ENCODE results near the gene UNC5B.

The UNC5B gene

DNA sequence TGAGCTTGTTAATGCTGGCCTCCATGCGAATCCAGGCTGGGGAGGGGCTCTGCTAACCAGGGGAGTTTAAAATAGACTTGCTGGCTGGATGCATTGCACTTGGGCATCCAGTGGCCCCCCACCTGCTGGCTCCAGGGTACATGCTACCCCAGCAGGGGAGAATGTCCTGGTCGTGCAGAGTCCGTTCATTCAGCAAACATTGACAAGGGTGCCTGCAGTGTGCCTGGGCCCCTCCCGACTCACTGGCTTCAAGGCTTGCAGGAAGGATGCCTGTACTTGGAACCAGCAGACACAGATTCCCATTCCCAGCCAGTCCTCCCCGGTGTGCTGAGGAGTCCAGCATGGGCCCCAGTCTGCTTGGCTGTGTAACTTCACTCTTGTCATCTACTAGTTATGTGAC lies 108.2 kb downstream of the UNC5B start:
- Histone ChIP-seq H4K91ac (ENCODE audit: low read depth, low read length) (no peak overlapping the region), H3K27me3 (ENCODE audit: insufficient read depth, low read length) (no peaks in the 10 kb centered on the region), H3K79me1 (ENCODE audit: low read length) (peaks cover 9% of the 10 kb centered on the region), H2BK5ac (ENCODE audit: low read depth, low read length, poor library complexity) (no peak overlapping the region), H4K8ac (ENCODE audit: low read depth, low read length) (no peak overlapping the region), H3K9me3 (ENCODE audit: insufficient read depth, low read depth, low read length) (peaks cover 6% of the 10 kb centered on the region), H3K79me2 (ENCODE audit: control insufficient read depth, insufficient read depth, low read length, poor library complexity) (peaks cover 2% of the 10 kb centered on the region), H4K12ac (ENCODE audit: low read depth, low read length) (no peak overlapping the region), H2AFZ (ENCODE audit: insufficient read depth, low read length, poor library complexity) (no peak overlapping the region), H3K14ac (ENCODE audit: low read length) (no peak overlapping the region), H3K9ac (ENCODE audit: low read length) (no peak overlapping the region), H3K4me3 (ENCODE audit: low read depth, low read length) (no peak overlapping the region), H3K23ac (ENCODE audit: low read length) (no peak overlapping the region), H2AK5ac (ENCODE audit: low read length) (no peak overlapping the region), H3K4me2 (ENCODE audit: low read length) (no peak overlapping the region), H2BK12ac (ENCODE audit: low read length) (no peak overlapping the region), H3K18ac (ENCODE audit: low read length) (no peak overlapping the region), H3K4me1 (ENCODE audit: control insufficient read depth in 1 of 2, insufficient read depth in 2 of 2, low read length in 2 of 2) (peaks cover 5 to 7% of the 10 kb centered on the region in 2 experiments), H3K36me3 (ENCODE audit: control insufficient read depth in 1 of 2, insufficient read depth in 2 of 2, low read length in 2 of 2) (no peaks in the 10 kb centered on the region), H3K4ac (ENCODE audit: low read depth, low read length) (no peak overlapping the region), H2BK120ac (ENCODE audit: insufficient read depth, low read length, poor library complexity) (no peak overlapping the region), H3K27ac (ENCODE audit: low read depth, low read length) (no peak overlapping the region)
- DNase-seq = no peak
- no CpG with 5 or more reads among the region's 5 CpGs for WGBS (ENCODE audit: extremely low coverage, insufficient coverage, insufficient read length)

DNA sequence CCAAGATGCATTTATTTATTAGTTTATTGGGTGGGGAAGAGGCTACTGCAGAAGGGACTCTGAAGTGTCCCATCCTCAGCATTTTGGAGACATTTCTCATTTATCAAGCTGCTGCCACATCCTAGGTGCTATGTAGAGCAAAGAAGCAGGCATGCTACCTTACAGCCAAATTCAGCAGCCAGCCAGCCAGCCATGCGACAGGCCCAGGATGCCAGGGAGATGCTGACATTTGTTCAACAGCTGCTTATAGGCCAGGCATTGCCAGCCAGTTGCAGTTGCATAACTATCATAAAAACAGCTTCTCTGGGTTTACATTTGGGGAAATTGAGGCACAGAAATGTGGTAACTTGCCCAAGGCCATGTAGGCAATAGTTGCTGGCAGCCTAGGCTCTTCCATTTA lies 109.0 kb downstream of the UNC5B start:
- WGBS (ENCODE audit: extremely low coverage, insufficient coverage, insufficient read length) = no CpG with 5 or more reads among the region's 1 CpG
- H3K9ac ChIP-seq (ENCODE audit: low read length) = no peak overlapping the region

DNA sequence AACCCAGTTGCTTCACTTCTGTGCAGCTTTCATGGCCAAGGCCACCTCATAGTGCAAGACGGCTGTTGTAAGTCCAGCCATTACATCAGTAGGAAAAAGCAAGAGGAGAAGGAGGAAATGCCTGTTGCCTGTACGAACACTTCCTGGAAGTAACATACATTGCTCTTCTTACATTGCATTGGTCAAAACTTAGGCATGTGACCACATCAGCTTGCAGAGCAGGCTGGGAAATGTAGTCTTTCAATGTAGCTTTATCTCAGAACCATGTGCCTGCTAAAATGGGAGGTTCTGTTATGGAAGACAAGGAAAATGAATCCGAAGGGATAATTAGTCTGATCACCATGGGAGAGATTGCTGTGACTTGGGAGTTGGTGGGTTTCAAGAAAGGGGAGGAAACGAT lies 111.0 kb downstream of the UNC5B start:
- DNase-seq = peak; percentile 42 to 74
- H3K4me1 ChIP-seq (ENCODE audit: control insufficient read depth in 1 of 2, insufficient read depth in 2 of 2, low read length in 2 of 2) = peaks cover 5 to 7% of the 10 kb centered on the region in 2 experiments
- peaks cover 9% of the 10 kb centered on the region for H3K79me1 ChIP-seq (ENCODE audit: low read length)
- no peak overlapping the region for H3K27ac ChIP-seq (ENCODE audit: low read depth, low read length)
- no peak overlapping the region for H3K4me2 ChIP-seq (ENCODE audit: low read length)
- no peak overlapping the region for H3K23ac ChIP-seq (ENCODE audit: low read length)
- H3K36me3 ChIP-seq (ENCODE audit: control insufficient read depth in 1 of 2, insufficient read depth in 2 of 2, low read length in 2 of 2) = peaks cover 0 to 2% of the 10 kb centered on the region in 2 experiments
- no peak overlapping the region for H3K18ac ChIP-seq (ENCODE audit: low read length)
- H4K12ac ChIP-seq (ENCODE audit: low read depth, low read length) = no peak overlapping the region
- no peak overlapping the region for H3K4ac ChIP-seq (ENCODE audit: low read depth, low read length)
- H2BK120ac ChIP-seq (ENCODE audit: insufficient read depth, low read length, poor library complexity) = no peak overlapping the region
- H3K9me3 ChIP-seq (ENCODE audit: insufficient read depth, low read depth, low read length) = peaks cover 4% of the 10 kb centered on the region
- WGBS (ENCODE audit: extremely low coverage, insufficient coverage, insufficient read length) = no CpG with 5 or more reads among the region's 4 CpGs
- H3K79me2 ChIP-seq (ENCODE audit: control insufficient read depth, insufficient read depth, low read length, poor library complexity) = peaks cover 2% of the 10 kb centered on the region
- H2AFZ ChIP-seq (ENCODE audit: insufficient read depth, low read length, poor library complexity) = no peak overlapping the region
- no peak overlapping the region for H2BK12ac ChIP-seq (ENCODE audit: low read length)
- no peak overlapping the region for H2BK5ac ChIP-seq (ENCODE audit: low read depth, low read length, poor library complexity)
- peak overlapping the region; percentile 50 for H4K8ac ChIP-seq (ENCODE audit: low read depth, low read length)
- no peak overlapping the region for H3K9ac ChIP-seq (ENCODE audit: low read length)
- H4K91ac ChIP-seq (ENCODE audit: low read depth, low read length) = no peak overlapping the region
- H2AK5ac ChIP-seq (ENCODE audit: low read length) = no peak overlapping the region
- H3K14ac ChIP-seq (ENCODE audit: low read length) = no peak overlapping the region
- H3K27me3 ChIP-seq (ENCODE audit: insufficient read depth, low read length) = no peaks in the 10 kb centered on the region
- no peak overlapping the region for H3K4me3 ChIP-seq (ENCODE audit: low read depth, low read length)

More for the DNA sequence above, 109.0 kb downstream of the UNC5B start:
- no peak overlapping the region for H3K23ac ChIP-seq (ENCODE audit: low read length)
- H3K9me3 ChIP-seq (ENCODE audit: insufficient read depth, low read depth, low read length) = peaks cover 6% of the 10 kb centered on the region
- H3K4me2 ChIP-seq (ENCODE audit: low read length) = no peak overlapping the region
- no peak overlapping the region for H3K18ac ChIP-seq (ENCODE audit: low read length)
- H2BK5ac ChIP-seq (ENCODE audit: low read depth, low read length, poor library complexity) = no peak overlapping the region
- no peak overlapping the region for H2BK12ac ChIP-seq (ENCODE audit: low read length)
- H4K8ac ChIP-seq (ENCODE audit: low read depth, low read length) = no peak overlapping the region
- H2BK120ac ChIP-seq (ENCODE audit: insufficient read depth, low read length, poor library complexity) = no peak overlapping the region
- no peak overlapping the region for H3K4me3 ChIP-seq (ENCODE audit: low read depth, low read length)
- no peak overlapping the region for H4K91ac ChIP-seq (ENCODE audit: low read depth, low read length)
- no peak overlapping the region for H3K4ac ChIP-seq (ENCODE audit: low read depth, low read length)
- H3K14ac ChIP-seq (ENCODE audit: low read length) = no peak overlapping the region
- H3K79me1 ChIP-seq (ENCODE audit: low read length) = peaks cover 9% of the 10 kb centered on the region
- peaks cover 2% of the 10 kb centered on the region for H3K79me2 ChIP-seq (ENCODE audit: control insufficient read depth, insufficient read depth, low read length, poor library complexity)
- H3K27me3 ChIP-seq (ENCODE audit: insufficient read depth, low read length) = no peaks in the 10 kb centered on the region
- H3K27ac ChIP-seq (ENCODE audit: low read depth, low read length) = no peak overlapping the region
- no peak overlapping the region for H4K12ac ChIP-seq (ENCODE audit: low read depth, low read length)
- no peak for DNase-seq
- no peaks in the 10 kb centered on the region for H3K36me3 ChIP-seq (ENCODE audit: control insufficient read depth in 1 of 2, insufficient read depth in 2 of 2, low read length in 2 of 2)
- peaks cover 5 to 7% of the 10 kb centered on the region in 2 experiments for H3K4me1 ChIP-seq (ENCODE audit: control insufficient read depth in 1 of 2, insufficient read depth in 2 of 2, low read length in 2 of 2)
- no peak overlapping the region for H2AK5ac ChIP-seq (ENCODE audit: low read length)
- no peak overlapping the region for H2AFZ ChIP-seq (ENCODE audit: insufficient read depth, low read length, poor library complexity)

DNA sequence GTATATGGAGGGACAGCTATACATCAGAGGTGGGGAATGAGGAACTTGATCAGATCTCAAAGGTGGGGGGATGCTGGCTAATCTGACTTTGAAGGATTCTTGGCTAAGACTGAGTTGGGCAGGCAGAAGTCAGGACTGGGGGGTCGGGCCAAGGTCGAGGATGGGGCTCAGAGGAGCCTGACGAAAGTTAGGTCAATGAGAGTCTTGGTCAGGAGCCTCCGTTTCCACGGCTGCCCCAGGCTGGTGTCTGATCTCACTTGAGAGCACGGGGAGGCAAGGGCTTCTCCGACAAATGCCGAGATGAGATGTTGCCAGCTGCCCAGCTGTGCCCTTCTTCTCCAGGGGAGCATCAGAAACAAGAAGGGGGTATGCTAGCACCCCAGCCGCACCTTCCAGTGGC lies 112.4 kb downstream of the UNC5B start:
- Histone ChIP-seq H2AFZ (ENCODE audit: insufficient read depth, low read length, poor library complexity) (no peak overlapping the region), H3K4me1 (ENCODE audit: control insufficient read depth in 1 of 2, insufficient read depth in 2 of 2, low read length in 2 of 2) (peaks cover 3% of the 10 kb centered on the region in 2 experiments), H4K91ac (ENCODE audit: low read depth, low read length) (no peak overlapping the region), H3K14ac (ENCODE audit: low read length) (no peak overlapping the region), H3K4me3 (ENCODE audit: low read depth, low read length) (no peak overlapping the region), H3K79me1 (ENCODE audit: low read length) (peaks cover under 1% of the 10 kb centered on the region), H2AK5ac (ENCODE audit: low read length) (no peak overlapping the region), H2BK5ac (ENCODE audit: low read depth, low read length, poor library complexity) (no peak overlapping the region), H3K4me2 (ENCODE audit: low read length) (no peak overlapping the region), H3K27ac (ENCODE audit: low read depth, low read length) (no peak overlapping the region), H3K36me3 (ENCODE audit: control insufficient read depth in 1 of 2, insufficient read depth in 2 of 2, low read length in 2 of 2) (peaks cover 0 to 2% of the 10 kb centered on the region in 2 experiments), H3K9ac (ENCODE audit: low read length) (no peak overlapping the region), H3K27me3 (ENCODE audit: insufficient read depth, low read length) (no peaks in the 10 kb centered on the region), H2BK12ac (ENCODE audit: low read length) (no peak overlapping the region), H3K79me2 (ENCODE audit: control insufficient read depth, insufficient read depth, low read length, poor library complexity) (no peaks in the 10 kb centered on the region), H2BK120ac (ENCODE audit: insufficient read depth, low read length, poor library complexity) (no peak overlapping the region), H3K18ac (ENCODE audit: low read length) (no peak overlapping the region), H4K12ac (ENCODE audit: low read depth, low read length) (no peak overlapping the region), H4K8ac (ENCODE audit: low read depth, low read length) (no peak overlapping the region), H3K4ac (ENCODE audit: low read depth, low read length) (no peak overlapping the region), H3K9me3 (ENCODE audit: insufficient read depth, low read depth, low read length) (peaks cover 4% of the 10 kb centered on the region), H3K23ac (ENCODE audit: low read length) (no peak overlapping the region)
- no peak for DNase-seq
- WGBS (ENCODE audit: extremely low coverage, insufficient coverage, insufficient read length) = no CpG with 5 or more reads among the region's 9 CpGs
